HEK293 (cell line): ENCODE measurements around the gene GPR4.

Source experiments
- CTCF ChIA-PET: fragments of 350-600 bp; formaldehyde crosslinking; extraction: SDS; loops from one replicate; lab custom pipeline; 2021; ENCODE audit warnings: antibody characterized with exemption; lab: Yijun Ruan, JAX
- POLR2A ChIA-PET: fragments of 300-600 bp; formaldehyde crosslinking; extraction: SDS; loops from one replicate; lab custom pipeline; 2020; ENCODE audit warnings: antibody characterized with exemption, inconsistent platforms; lab: Yijun Ruan, JAX
- H3K27ac ChIP-seq: fragments of 200-500 bp; sonication (Bioruptor generic); 2 replicates; pipeline ENCODE4 v1.5.1; 2014; ENCODE audit warnings: low read depth, low read length, control low read depth, inconsistent platforms; ENCODE audit errors: extremely low read depth
- H3K36me3 ChIP-seq, 2 experiments: fragments of 200-500 bp in 1 of 2; sonication (Bioruptor generic) in 1 of 2; 1 replicate in 1 of 2; 2 replicates in 1 of 2; pipeline ENCODE4 v1.5.1; 2014 to 2017; ENCODE audit warnings: inconsistent platforms in 2 of 2, low read length in 2 of 2; ENCODE audit not compliant: control insufficient read depth in 2 of 2, insufficient read depth in 1 of 2
- H3K4me1 ChIP-seq: fragments of 200-500 bp; sonication (Bioruptor generic); 2 replicates; pipeline ENCODE4 v1.5.1; 2014; ENCODE audit warnings: mild to moderate bottlenecking, low read length, inconsistent platforms; ENCODE audit not compliant: control insufficient read depth, insufficient read depth
- H3K4me3 ChIP-seq: 2 replicates; pipeline ENCODE4 v1.5.1; 2011; ENCODE audit warnings: low read depth, mild to moderate bottlenecking, control low read depth, low read length, moderate library complexity
- H3K9me3 ChIP-seq: fragments of 200-500 bp; sonication (Bioruptor generic); 2 replicates; pipeline ENCODE4 v1.5.1; 2014; ENCODE audit warnings: low read depth, low read length, inconsistent platforms; ENCODE audit not compliant: control insufficient read depth, insufficient read depth
- AEBP2 ChIP-seq: fragments of 450-650 bp; formaldehyde crosslinking; IDR thresholded peaks from 2 replicates; pipeline ENCODE4 v1.5.1; 2016; ENCODE audit warnings: missing biosample characterization, missing genetic modification characterization, borderline replicate concordance
- GLIS2 ChIP-seq: fragments of 450-650 bp; formaldehyde crosslinking; IDR thresholded peaks from 2 replicates; pipeline ENCODE4 v1.5.1; 2016; ENCODE audit warnings: missing biosample characterization, missing genetic modification characterization
- KLF10 ChIP-seq: fragments of 450-650 bp; IDR thresholded peaks from 2 replicates; pipeline ENCODE4 v1.5.1; 2018; ENCODE audit warnings: missing biosample characterization, mild to moderate bottlenecking, missing genetic modification characterization
- KLF16 ChIP-seq: fragments of 450-650 bp; formaldehyde crosslinking; IDR thresholded peaks from 2 replicates; pipeline ENCODE4 v1.5.1; 2017; ENCODE audit warnings: missing biosample characterization, missing genetic modification characterization
- KLF8 ChIP-seq: fragments of 450-650 bp; formaldehyde crosslinking; IDR thresholded peaks from 2 replicates; pipeline ENCODE4 v1.5.1; 2016; ENCODE audit warnings: missing biosample characterization, missing genetic modification characterization
- SCRT2 ChIP-seq: fragments of 450-650 bp; formaldehyde crosslinking; IDR thresholded peaks from 2 replicates; pipeline ENCODE4 v1.5.1; 2016; ENCODE audit warnings: missing biosample characterization, missing genetic modification characterization
- SP2 ChIP-seq: fragments of 450-650 bp; formaldehyde crosslinking; IDR thresholded peaks from 2 replicates; pipeline ENCODE4 v1.5.1; 2016; ENCODE audit warnings: missing biosample characterization, missing genetic modification characterization
- WT1 ChIP-seq: fragments of 450-650 bp; formaldehyde crosslinking; IDR thresholded peaks from 2 replicates; pipeline ENCODE4 v1.5.1; 2016; ENCODE audit warnings: missing biosample characterization, missing genetic modification characterization
- ZBTB21 ChIP-seq: fragments of 450-650 bp; formaldehyde crosslinking; IDR thresholded peaks from 2 replicates; pipeline ENCODE4 v1.5.1; 2017; ENCODE audit warnings: missing biosample characterization, missing genetic modification characterization
- ZBTB8A ChIP-seq: fragments of 450-650 bp; formaldehyde crosslinking; IDR thresholded peaks from 2 replicates; pipeline ENCODE4 v1.5.1; 2016; ENCODE audit warnings: missing biosample characterization, missing genetic modification characterization
- ZNF138 ChIP-seq: fragments of 450-650 bp; formaldehyde crosslinking; IDR thresholded peaks from 2 replicates; pipeline ENCODE4 v1.5.1; 2016; ENCODE audit warnings: missing biosample characterization, missing genetic modification characterization, borderline replicate concordance
- ZNF146 ChIP-seq: fragments of 450-650 bp; formaldehyde crosslinking; IDR thresholded peaks from 2 replicates; pipeline ENCODE4 v1.5.1; 2016; ENCODE audit warnings: missing biosample characterization, missing genetic modification characterization
- ZNF16 ChIP-seq: fragments of 450-650 bp; formaldehyde crosslinking; IDR thresholded peaks from 2 replicates; pipeline ENCODE4 v1.5.1; 2016; ENCODE audit warnings: low read depth, missing biosample characterization, missing genetic modification characterization
- ZNF211 ChIP-seq: fragments of 450-650 bp; formaldehyde crosslinking; IDR thresholded peaks from 2 replicates; pipeline ENCODE4 v1.5.1; 2016; ENCODE audit warnings: low read depth, missing biosample characterization, missing genetic modification characterization
- ZNF214 ChIP-seq: fragments of 450-650 bp; formaldehyde crosslinking; IDR thresholded peaks from 2 replicates; pipeline ENCODE4 v1.5.1; 2017; ENCODE audit warnings: missing biosample characterization, mild to moderate bottlenecking, missing genetic modification characterization, borderline replicate concordance
- ZNF266 ChIP-seq: fragments of 450-650 bp; formaldehyde crosslinking; IDR thresholded peaks from 2 replicates; pipeline ENCODE4 v1.5.1; 2016; ENCODE audit warnings: missing biosample characterization, missing genetic modification characterization, low read depth
- ZNF292 ChIP-seq: fragments of 450-650 bp; formaldehyde crosslinking; IDR thresholded peaks from 2 replicates; pipeline ENCODE4 v1.5.1; 2016; ENCODE audit warnings: low read depth, missing biosample characterization, missing genetic modification characterization, borderline replicate concordance
- ZNF473 ChIP-seq: fragments of 450-650 bp; formaldehyde crosslinking; IDR thresholded peaks from 2 replicates; pipeline ENCODE4 v1.5.1; 2017; ENCODE audit warnings: missing biosample characterization, missing genetic modification characterization
- ZNF48 ChIP-seq: fragments of 450-650 bp; formaldehyde crosslinking; IDR thresholded peaks from 2 replicates; pipeline ENCODE4 v1.5.1; 2016; ENCODE audit warnings: missing biosample characterization, missing genetic modification characterization
- ZNF558 ChIP-seq: fragments of 450-650 bp; formaldehyde crosslinking; IDR thresholded peaks from 2 replicates; pipeline ENCODE4 v1.5.1; 2016; ENCODE audit warnings: missing biosample characterization, missing genetic modification characterization
- ZNF670 ChIP-seq: fragments of 450-650 bp; formaldehyde crosslinking; IDR thresholded peaks from 2 replicates; pipeline ENCODE4 v1.5.1; 2016; ENCODE audit warnings: missing biosample characterization, missing genetic modification characterization, low read depth
- ZSCAN16 ChIP-seq: fragments of 450-650 bp; formaldehyde crosslinking; IDR thresholded peaks from 2 replicates; pipeline ENCODE4 v1.5.1; 2016; ENCODE audit warnings: missing biosample characterization, missing genetic modification characterization
- ZXDB ChIP-seq: fragments of 450-650 bp; formaldehyde crosslinking; IDR thresholded peaks from 2 replicates; pipeline ENCODE4 v1.5.1; 2016; ENCODE audit warnings: missing biosample characterization, missing genetic modification characterization
- TF ChIP-seq, protein P1 (sequence below): fragments of 450-650 bp; formaldehyde crosslinking; IDR thresholded peaks from 2 replicates; pipeline ENCODE4 v1.5.1; 2017; ENCODE audit warnings: missing biosample characterization, missing genetic modification characterization
- TF ChIP-seq, protein P2 (sequence below): fragments of 450-650 bp; formaldehyde crosslinking; IDR thresholded peaks from 2 replicates; pipeline ENCODE4 v1.5.1; 2016; ENCODE audit warnings: missing biosample characterization, missing genetic modification characterization
- TF ChIP-seq, protein P3 (sequence below): fragments of 450-650 bp; formaldehyde crosslinking; IDR thresholded peaks from 2 replicates; pipeline ENCODE4 v1.5.1; 2016; ENCODE audit warnings: missing biosample characterization, missing genetic modification characterization, low read depth

GPR4 gene

DNA sequence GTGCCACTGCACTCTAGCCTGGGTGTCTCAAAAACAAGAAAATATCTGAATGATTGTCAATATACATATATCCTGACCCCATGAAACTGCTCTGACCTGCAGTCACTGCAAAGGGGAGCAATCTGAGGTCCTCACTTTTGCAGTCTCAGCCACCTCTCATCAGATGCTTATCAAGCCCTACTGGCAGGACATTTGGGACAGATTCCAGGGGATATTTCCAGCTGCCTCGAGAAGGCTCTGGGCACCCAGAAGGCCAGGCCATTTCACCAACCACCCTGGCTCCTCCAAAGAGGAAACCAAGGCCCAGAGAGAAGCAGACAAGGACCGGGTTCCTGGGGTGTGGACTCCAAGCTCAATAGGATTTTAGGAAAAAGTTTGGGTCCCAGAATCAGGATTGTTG lies 34.9 kb upstream of the GPR4 start:
- Histone ChIP-seq H3K4me1 (peaks cover 20% of the 10 kb centered on the region), H3K36me3 (no peaks in the 10 kb centered on the region; a peak in 1 of 3 replicates), H3K4me3 (no peak overlapping the region), H3K9me3 (no peaks in the 10 kb centered on the region), H3K27ac (no peak overlapping the region)
- TF ChIP-seq ZSCAN16: no peak
- TF ChIP-seq KLF10 (tag by site-specific recombination): no peak
- no peak for TF ChIP-seq ZNF211 (tag by site-specific recombination)
- ChIA-PET CTCF (interaction anchor here (0.6 to 7.8 kb wide), 4 partner anchors 21 to 932 kb away, joined by 3 to 155 read pairs (median 4); partner anchors contain the start of gene GPR4), POLR2A (interaction anchor here (0.7 to 0.8 kb wide), 2 partner anchors 42 to 105 kb away, joined by 4 to 5 read pairs; no protein-coding TSS in a partner anchor)

DNA sequence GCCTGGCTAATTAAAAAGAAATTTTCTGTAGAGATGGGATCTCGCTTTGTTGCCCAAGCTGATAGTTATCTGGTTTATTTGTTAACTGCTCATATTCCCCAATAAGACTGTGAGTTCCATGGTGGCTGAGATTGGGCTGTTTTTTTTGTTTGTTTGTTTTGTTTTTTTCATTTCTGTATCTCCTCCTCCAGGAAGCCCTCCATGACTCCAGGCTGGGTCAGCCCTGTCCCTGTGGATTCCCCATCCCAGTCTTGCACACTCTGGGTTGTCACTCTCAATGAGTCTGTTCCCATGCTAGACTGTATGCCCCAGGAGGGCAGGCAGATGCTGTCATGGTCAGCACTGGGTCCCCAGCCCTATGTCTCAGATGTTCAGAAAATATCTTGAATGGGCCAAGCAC lies 34.3 kb upstream of the GPR4 start:
- Histone ChIP-seq H3K36me3 (no peaks in the 10 kb centered on the region; a peak in 1 of 3 replicates), H3K9me3 (no peaks in the 10 kb centered on the region), H3K27ac (no peak overlapping the region), H3K4me1 (peaks cover 17% of the 10 kb centered on the region), H3K4me3 (no peak overlapping the region)
- CTCF ChIA-PET: interaction anchor here (0.7 kb wide), 1 partner anchor 211 kb away, joined by 3 read pairs; no protein-coding TSS in a partner anchor
- no peak for TF ChIP-seq ZNF473 (tag by site-specific recombination)
- peak; percentile 39; the same call in 1 of the 2 replicates for TF ChIP-seq KLF8 (tag by site-specific recombination)
- POLR2A ChIA-PET: no interaction called here

DNA sequence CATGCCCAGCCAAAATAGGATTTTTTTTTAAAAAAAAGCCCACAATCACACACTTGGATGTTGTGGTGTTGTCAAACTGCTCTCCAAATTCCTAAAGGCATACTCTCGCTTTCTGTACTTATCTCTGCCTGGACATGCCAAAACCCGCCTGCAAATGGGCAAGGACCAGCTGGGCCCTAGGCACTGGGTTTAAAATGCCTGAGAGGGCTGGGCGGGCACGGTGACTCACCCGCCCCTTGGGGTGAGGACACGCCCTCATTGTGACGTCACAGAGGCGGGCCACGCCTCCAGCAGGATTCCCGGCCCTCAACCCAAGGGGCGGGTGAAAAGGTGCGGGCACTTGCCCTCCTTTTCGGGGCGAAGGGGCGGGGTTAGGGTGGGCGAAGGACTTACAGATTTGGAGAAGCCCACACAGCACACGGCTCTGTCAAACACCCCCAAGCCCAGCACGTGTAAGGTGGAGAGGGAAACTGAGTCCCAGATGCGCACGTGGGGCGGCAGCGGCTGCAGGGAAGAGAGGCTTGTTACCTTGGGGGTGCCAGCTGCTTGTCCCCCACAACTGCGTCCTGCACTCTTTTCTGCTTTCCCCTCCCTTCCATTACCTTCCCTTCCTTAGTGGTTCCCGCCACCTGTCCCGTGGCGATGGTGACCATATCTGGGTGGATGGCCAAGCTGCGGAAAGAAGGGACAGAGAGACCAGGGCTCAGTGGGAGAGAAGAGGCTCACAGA lies 30.6 kb upstream of the GPR4 start:
- POLR2A ChIA-PET: interaction anchor here (0.7 to 3.5 kb wide), 4 partner anchors 9 to 1029 kb away, joined by 3 to 38 read pairs (median 12); no protein-coding TSS in a partner anchor
- CTCF ChIA-PET: interaction anchor here (0.7 to 4.0 kb wide), 3 partner anchors 9 to 165 kb away, joined by 3 to 52 read pairs (median 7); partner anchors contain the start of genes EML2 and FOSB
- Histone ChIP-seq H3K4me3 (no peak overlapping the region), H3K36me3 (peaks cover 14 to 15% of the 10 kb centered on the region in 2 experiments; a peak in 2 of 3 replicates), H3K27ac (no peak overlapping the region), H3K4me1 (peaks cover 13% of the 10 kb centered on the region), H3K9me3 (no peaks in the 10 kb centered on the region)
- TF ChIP-seq ZNF48 (tag by site-specific recombination): no peak
- no peak for TF ChIP-seq AEBP2
- TF ChIP-seq SP2 (tag by site-specific recombination): peak; percentile 86
- TF ChIP-seq, protein P1, sequence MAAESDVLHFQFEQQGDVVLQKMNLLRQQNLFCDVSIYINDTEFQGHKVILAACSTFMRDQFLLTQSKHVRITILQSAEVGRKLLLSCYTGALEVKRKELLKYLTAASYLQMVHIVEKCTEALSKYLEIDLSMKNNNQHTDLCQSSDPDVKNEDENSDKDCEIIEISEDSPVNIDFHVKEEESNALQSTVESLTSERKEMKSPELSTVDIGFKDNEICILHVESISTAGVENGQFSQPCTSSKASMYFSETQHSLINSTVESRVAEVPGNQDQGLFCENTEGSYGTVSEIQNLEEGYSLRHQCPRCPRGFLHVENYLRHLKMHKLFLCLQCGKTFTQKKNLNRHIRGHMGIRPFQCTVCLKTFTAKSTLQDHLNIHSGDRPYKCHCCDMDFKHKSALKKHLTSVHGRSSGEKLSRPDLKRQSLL (tag by site-specific recombination): no peak
- TF ChIP-seq, protein P2, sequence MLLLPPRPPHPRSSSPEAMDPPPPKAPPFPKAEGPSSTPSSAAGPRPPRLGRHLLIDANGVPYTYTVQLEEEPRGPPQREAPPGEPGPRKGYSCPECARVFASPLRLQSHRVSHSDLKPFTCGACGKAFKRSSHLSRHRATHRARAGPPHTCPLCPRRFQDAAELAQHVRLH (tag by site-specific recombination): no peak
- TF ChIP-seq ZNF211 (tag by site-specific recombination): no peak
- TF ChIP-seq ZNF292 (tag by site-specific recombination): no peak
- TF ChIP-seq SCRT2: no peak
- TF ChIP-seq WT1: no peak
- peak; percentile 76 for TF ChIP-seq KLF16 (tag by site-specific recombination)
- no peak for TF ChIP-seq ZNF138 (tag by site-specific recombination)
- no peak for TF ChIP-seq GLIS2
- TF ChIP-seq ZNF146 (tag by site-specific recombination): no peak
- TF ChIP-seq ZNF214 (tag by site-specific recombination): no peak
- peak; percentile 67 for TF ChIP-seq ZXDB (tag by site-specific recombination)
- peak; percentile 80 for TF ChIP-seq ZBTB21 (tag by site-specific recombination)
- TF ChIP-seq ZBTB8A: peak; percentile 96
- TF ChIP-seq, protein P3, sequence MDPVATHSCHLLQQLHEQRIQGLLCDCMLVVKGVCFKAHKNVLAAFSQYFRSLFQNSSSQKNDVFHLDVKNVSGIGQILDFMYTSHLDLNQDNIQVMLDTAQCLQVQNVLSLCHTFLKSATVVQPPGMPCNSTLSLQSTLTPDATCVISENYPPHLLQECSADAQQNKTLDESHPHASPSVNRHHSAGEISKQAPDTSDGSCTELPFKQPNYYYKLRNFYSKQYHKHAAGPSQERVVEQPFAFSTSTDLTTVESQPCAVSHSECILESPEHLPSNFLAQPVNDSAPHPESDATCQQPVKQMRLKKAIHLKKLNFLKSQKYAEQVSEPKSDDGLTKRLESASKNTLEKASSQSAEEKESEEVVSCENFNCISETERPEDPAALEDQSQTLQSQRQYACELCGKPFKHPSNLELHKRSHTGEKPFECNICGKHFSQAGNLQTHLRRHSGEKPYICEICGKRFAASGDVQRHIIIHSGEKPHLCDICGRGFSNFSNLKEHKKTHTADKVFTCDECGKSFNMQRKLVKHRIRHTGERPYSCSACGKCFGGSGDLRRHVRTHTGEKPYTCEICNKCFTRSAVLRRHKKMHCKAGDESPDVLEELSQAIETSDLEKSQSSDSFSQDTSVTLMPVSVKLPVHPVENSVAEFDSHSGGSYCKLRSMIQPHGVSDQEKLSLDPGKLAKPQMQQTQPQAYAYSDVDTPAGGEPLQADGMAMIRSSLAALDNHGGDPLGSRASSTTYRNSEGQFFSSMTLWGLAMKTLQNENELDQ: no peak
- no peak for TF ChIP-seq ZNF16
- TF ChIP-seq ZNF473 (tag by site-specific recombination): no peak
- peak; percentile 89 for TF ChIP-seq KLF8 (tag by site-specific recombination)
- no peak for TF ChIP-seq ZNF558 (tag by site-specific recombination)
- TF ChIP-seq ZNF670: no peak
- no peak for TF ChIP-seq ZNF266 (tag by site-specific recombination)
